SH-SY5Y (cell line): ENCODE measurements around the gene NME7.

Experiments
- GATA2 ChIP-seq: IDR thresholded peaks from 2 replicates; pipeline ENCODE4 v1.6.1; 2011; ENCODE audit warnings: mild to moderate bottlenecking, low read depth, low read length
- GATA3 ChIP-seq: IDR thresholded peaks from 2 replicates; pipeline ENCODE4 v1.6.1; 2011; ENCODE audit warnings: low read depth, mild to moderate bottlenecking, low read length, moderate library complexity

GRCh38 chr1:169204157-169204556 lies 163.4 kb downstream of the NME7 start:
- TF ChIP-seq GATA2 (no peak), GATA3 (no peak)
